ENCODE measurements around the gene STPG3. TPM values are rescaled to one million over a fixed set of nuclear protein-coding genes. Genes with fewer than 3 reads are reported as not detected.
A peak's percentile ranks its signal among the peaks of the same experiment; 100 is the strongest.

Gene STPG3
- polyA plus RNA-seq, 1 of the 3 experiments (the other 2 are of a cell fraction) = not detected

GRCh38 chr9:137204731-137205125 lies 46.4 kb upstream of the STPG3 start (continued):
- TF ChIP-seq CTCF (IDR thresholded peaks at IDR 0.05) (no peak), EP300 (IDR thresholded peaks at IDR 0.05; ENCODE audit: borderline replicate concordance in 1 of 2, low read depth in 1 of 2, low read length in 1 of 2) (no peak), REST (IDR thresholded peaks at IDR 0.05; ENCODE audit: low read depth, low read length) (no peak)

- peak within 1 kb of the TSS; percentile 100 for H3K4me2 ChIP-seq
- no peak for TF ChIP-seq EZH2phosphoT487 (IDR thresholded peaks at IDR 0.05; ENCODE audit: borderline replicate concordance, low read depth)
- no peak for TF ChIP-seq CTCF (IDR thresholded peaks at IDR 0.05)
- TF ChIP-seq EP300 (IDR thresholded peaks at IDR 0.05; ENCODE audit: borderline replicate concordance in 1 of 2, low read depth in 1 of 2, low read length in 1 of 2) = no peak
- no peak for TF ChIP-seq RXRA (IDR thresholded peaks at IDR 0.05; ENCODE audit: borderline replicate concordance, low read depth)
- TF ChIP-seq TEAD4 (IDR thresholded peaks at IDR 0.05; ENCODE audit: borderline replicate concordance, insufficient read depth) = no peak
- TF ChIP-seq USF2 (IDR thresholded peaks at IDR 0.05; ENCODE audit: borderline replicate concordance, low read depth, low read length) = no peak
- no peak for TF ChIP-seq IRF3 (IDR thresholded peaks at IDR 0.05; ENCODE audit: low read depth, low read length)
- no peak for TF ChIP-seq SMC3 (IDR thresholded peaks at IDR 0.05; ENCODE audit: low read depth, low read length)
- TF ChIP-seq PBX3 (IDR thresholded peaks at IDR 0.05) = no peak
- no peak for TF ChIP-seq GATA2 (CRISPR knock-in tag; IDR thresholded peaks at IDR 0.05)
- no peak for TF ChIP-seq FOSL2 (IDR thresholded peaks at IDR 0.05; ENCODE audit: borderline replicate concordance, low read depth)
- TF ChIP-seq RAD21 (IDR thresholded peaks at IDR 0.05; ENCODE audit: low read length) = no peak
- peak; percentile 92 for TF ChIP-seq TAF1 (IDR thresholded peaks at IDR 0.05; ENCODE audit: borderline replicate concordance, low read depth, low read length)
- peak; percentile 91 for TF ChIP-seq YY1 (IDR thresholded peaks at IDR 0.05; ENCODE audit: low read depth)
Observed at GRCh38 chr9:137205126-137206069, 45.7 kb upstream of the STPG3 start, which contains the start of the genes NDOR1 and TMEM203. Gene NDOR1 (plus strand): TSS chr9:137205700. CDS start chr9:137205778, 78 bp downstream. Gene TMEM203 (minus strand): TSS chr9:137205648. CDS start chr9:137205414, 234 bp downstream.

More at GRCh38 chr9:137205126-137206069, 45.7 kb upstream of the STPG3 start, which contains the start of the genes NDOR1 and TMEM203:
- 2% methylated on average over 28 of the region's 98 CpGs for WGBS (ENCODE audit: low lambda C conversion rate)
- Histone ChIP-seq H3K9me2 (no peaks in the 10 kb centered on the region), H3K9ac (peak within 1 kb of the TSS; percentile 99), H3K27ac (ENCODE audit: low read depth in 2 of 2, low read length in 1 of 2) (peak within 1 kb of the TSS; percentile 35 to 51; a peak in 3 of 4 replicates), H4K20me1 (ENCODE audit: insufficient read depth) (no peaks in the 10 kb centered on the region), H3K4me3 (ENCODE audit: low read depth in 2 of 2, low read length in 1 of 2) (peak within 1 kb of the TSS; percentile 87 to 100), H3F3A (replicated peaks; ENCODE audit: insufficient read depth) (peaks cover 14% of the 10 kb centered on the region), H2AFZ (ENCODE audit: low read depth) (peak within 1 kb of the TSS; percentile 56), H3K27me3 (ENCODE audit: insufficient read depth) (no peaks in the 10 kb centered on the region), H3K9me3 (no peaks in the 10 kb centered on the region), H3K36me3 (replicated peaks in 1 of 2; ENCODE audit: control insufficient read depth in 1 of 2, insufficient read depth in 2 of 2, low read length in 1 of 2) (no peaks in the 10 kb centered on the region), H3K79me2 (ENCODE audit: insufficient read depth) (peaks cover 69% of the 10 kb centered on the region), H3K4me1 (ENCODE audit: control insufficient read depth in 1 of 2, insufficient read depth in 2 of 2, low read depth in 1 of 2, low read length in 1 of 2) (peaks cover 11 to 38% of the 10 kb centered on the region in 2 experiments)
- POLR2A ChIA-PET = interaction anchor here (0.6 to 1.5 kb wide), 9 partner anchors 10 to 166 kb away, joined by 3 to 6 read pairs (median 3); partner anchors contain the start of genes RNF224 and SSNA1
- CTCF ChIA-PET = interaction anchor here (0.8 to 2.5 kb wide), 6 partner anchors 16 to 156 kb away, joined by 4 to 9 read pairs (median 4); partner anchors contain the start of gene RNF224
- DNase-seq = peak; percentile 99

All from SK-N-SH (cell line).